Skeletal muscle cell (primary cell): ENCODE data around the gene HYAL3.
A peak's percentile ranks its signal among the peaks of the same experiment; 100 is the strongest.
"Not testable (repeated sequence)": the region's sequence is repeated elsewhere in the genome, so short reads cannot be mapped to it uniquely, and the experiment has no call there.

Experiments
- DNase-seq: peaks from one replicate; pipeline ENCODE4 v3.0.0-alpha.2; 2010; ENCODE audit warnings: low read depth
- H3K4me3 ChIP-seq: 2 replicates; pipeline ENCODE4 v1.5.1; 2011; ENCODE audit warnings: low read depth, mild to moderate bottlenecking, control low read depth, low read length, moderate library complexity

HYAL3 gene

DNA sequence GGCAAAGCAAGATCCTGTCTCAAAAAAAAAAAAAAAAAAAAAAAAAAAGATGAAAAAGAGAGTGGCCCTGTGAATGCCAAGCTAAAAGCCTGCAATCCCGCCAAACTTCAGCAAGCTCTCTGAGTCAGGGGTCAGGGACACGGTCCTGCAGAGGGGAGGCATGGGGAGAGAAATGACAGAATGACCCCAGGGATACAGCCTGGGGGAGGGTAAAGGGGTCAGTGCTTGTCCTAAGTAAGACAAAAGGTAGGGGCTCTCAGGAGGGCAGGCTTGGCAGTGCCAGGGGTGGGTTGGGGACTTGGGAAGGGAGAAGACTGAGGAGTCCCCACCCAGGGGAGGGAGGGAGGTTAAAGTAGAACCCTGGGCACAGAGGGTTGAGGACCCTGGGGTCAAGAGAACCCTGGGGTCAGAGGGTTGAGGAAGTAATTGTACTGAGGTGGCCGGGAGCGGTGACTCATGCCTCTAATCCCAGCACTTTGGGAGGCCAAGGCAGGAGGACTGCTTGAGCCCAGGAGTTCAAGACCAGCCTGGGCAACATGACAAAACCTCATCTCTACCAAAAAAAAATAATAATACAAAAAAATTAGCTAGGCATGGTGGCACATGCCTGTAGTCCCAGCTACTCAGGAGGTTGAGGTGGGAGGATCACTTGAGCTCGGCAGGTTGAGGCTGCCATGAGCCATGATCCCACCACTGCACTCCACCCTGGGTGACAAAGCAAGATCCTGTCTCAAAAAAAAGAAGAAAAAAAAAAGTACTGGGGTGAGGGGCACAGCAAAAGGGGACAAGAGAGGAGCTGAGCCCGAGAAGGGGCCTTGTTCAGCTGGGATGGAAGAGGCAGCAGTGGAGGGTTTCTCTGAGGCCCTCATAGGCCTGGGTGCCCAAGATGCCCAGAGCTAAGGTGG, 35.5 kb downstream of the HYAL3 start:
- no peak overlapping the region for H3K4me3 ChIP-seq
- DNase-seq = no peak

DNA sequence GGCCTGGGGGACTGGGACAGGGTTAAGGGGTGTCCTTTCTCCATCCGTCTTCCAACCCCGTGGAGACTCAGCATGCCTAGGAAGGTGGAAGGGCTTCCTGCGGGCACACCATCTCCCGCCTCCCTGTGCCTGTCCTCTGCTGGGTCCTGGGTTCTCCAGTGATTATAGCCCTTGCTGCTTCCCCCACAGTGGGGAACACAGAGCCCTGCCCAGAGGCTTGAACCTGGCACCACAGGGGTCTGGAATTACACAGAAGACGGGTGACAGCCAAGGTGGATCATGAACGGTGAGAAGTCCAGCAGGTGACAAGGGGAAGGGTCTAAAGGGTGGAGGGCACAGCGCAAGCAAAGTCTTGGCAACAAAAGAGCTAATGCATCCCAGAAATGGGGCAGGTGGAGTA, 36.4 kb downstream of the HYAL3 start:
- H3K4me3 ChIP-seq = no peak overlapping the region
- no peak for DNase-seq

DNA sequence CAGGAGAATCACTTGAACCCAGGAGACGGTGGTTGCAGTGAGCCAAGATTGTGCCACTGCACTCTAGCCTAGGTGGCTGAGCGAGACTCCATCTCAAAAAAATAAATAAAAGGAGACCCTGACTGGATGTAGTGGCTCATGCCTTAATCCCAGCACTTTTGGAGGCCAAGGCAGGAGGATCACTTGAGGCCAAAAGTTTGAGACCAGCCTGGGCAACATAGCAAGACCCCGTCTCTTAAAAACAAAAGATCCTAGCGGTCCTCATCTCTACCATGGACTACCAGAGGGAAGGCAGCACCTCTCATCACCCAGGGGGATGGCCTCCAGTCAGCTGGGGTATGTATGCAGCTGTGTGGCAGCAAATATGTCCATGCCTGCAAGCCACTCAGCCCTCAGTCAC, 37.0 kb downstream of the HYAL3 start:
- not testable (repeated sequence) for H3K4me3 ChIP-seq, DNase-seq

DNA sequence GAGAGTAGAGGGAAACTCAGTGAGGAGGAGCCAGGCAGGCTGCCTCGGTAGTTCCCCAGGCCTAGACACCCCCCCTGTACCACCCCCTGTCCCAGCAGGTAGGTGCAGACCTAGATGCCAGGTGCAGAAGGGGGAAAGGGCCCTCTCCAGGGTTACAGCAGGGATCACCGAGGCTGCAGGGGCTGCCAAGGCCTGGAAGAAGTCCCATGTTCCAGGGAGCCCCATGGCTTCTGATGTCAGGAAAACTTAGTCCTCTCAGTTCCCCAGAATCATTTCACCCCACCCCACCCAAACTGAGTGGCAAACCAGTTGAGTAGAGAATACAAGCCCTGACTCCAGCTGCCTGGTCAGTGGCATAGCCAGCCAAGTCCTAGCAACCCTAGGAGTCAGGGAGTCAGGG, 37.7 kb downstream of the HYAL3 start:
- DNase-seq = no peak
- H3K4me3 ChIP-seq = no peak overlapping the region

DNA sequence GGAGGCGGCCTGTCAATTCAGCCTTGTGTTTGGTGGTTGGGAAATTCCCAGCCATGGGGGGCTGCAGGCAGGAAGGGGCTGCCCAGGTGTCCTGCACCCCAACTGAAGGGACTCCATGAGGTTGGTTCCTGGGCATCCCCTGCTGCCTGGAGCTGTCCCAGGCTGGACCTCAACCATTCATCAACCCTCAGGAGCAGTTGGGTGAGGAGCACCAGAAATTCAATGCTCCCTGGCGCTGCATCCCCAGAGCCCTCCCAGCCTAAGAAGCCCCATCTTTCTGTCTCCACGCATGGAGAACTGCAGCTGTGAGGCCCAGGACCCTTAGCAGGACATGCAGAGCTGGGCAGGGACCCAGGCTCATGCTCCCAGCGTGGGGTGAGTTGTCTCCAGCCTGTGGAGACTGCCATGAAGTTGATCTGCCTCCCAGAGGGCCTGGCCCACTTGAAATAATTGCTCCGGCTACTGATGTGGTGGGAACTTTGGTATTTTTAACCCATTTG, 38.2 kb downstream of the HYAL3 start:
- H3K4me3 ChIP-seq = peak overlapping the region; percentile 57
- no peak for DNase-seq

DNA sequence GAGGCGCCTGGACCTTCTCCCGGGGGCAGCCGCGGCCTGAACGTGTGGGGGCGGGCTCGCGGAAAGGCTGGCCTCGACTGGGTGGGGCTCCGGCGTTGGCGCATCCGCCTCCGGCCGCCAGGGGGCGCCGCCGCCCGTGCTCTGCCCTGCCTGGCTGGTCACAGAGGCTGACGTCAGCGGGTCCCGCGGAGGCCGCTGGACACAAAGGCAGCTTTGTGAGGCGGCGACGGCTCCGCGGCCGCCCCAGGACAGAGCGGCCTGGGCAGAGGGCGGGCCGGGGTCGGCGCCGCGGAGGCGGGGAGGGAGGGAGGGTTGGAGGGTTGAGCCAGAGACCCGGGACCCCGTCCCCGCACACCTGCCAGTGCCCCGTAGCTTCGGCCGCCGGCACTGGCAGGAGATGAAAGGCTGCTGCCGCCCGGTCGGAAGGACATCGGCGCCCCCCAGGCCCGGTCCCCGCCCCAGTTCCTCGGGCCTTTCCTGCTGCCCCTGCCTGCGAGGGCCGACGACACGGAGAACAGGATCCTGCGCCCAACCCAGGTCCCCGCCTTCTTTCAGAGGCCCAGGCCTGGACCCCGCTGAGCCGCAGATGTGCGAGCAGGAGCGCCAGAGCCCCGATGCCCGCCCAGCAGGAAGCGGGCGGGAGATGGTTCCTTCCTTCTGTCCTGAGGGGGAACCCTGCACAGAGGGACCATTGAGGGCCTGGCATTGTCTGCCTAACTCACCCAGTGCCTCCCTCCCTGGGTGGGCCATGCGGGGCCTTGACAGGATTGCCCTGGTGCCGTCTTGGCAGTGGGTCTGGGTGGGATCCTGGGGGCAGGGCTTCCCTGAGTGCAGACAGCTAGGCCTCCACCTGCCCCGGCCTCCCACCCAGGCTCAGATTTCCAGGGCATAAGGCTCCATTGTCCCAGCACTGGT, 38.9 kb downstream of the HYAL3 start:
- peak overlapping the region; percentile 57 for H3K4me3 ChIP-seq
- peak; percentile 49 for DNase-seq

DNA sequence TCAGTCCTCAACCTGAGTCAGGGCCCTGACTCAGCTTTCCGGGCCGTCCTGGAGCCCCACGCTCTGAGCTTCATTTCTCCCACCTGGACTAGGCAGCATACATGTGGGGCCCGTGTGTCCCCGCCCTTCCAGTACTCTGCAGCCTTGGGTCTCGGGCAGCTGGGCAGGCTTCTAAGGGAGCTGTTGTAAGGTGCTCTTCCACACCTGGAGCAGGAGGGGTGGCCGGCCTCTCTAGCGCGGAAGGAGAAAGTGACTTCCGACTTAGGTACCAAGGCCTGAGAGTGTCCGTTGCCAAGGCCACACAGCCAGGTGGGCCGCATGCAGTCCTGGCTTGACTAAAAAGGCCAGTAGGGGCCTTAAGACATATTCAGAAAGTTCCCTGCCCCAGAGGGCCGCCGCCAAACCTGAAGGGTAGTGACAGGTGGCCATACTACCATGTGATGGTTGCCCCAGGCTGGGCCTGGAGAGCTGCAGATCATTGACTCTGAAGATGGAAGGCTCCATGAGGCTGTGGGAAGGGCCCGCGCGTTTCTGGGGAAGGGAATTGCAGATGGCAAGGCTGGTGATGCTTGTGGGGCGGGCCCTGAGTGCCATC, 39.7 kb downstream of the HYAL3 start:
- no peak for DNase-seq
- no peak overlapping the region for H3K4me3 ChIP-seq

DNA sequence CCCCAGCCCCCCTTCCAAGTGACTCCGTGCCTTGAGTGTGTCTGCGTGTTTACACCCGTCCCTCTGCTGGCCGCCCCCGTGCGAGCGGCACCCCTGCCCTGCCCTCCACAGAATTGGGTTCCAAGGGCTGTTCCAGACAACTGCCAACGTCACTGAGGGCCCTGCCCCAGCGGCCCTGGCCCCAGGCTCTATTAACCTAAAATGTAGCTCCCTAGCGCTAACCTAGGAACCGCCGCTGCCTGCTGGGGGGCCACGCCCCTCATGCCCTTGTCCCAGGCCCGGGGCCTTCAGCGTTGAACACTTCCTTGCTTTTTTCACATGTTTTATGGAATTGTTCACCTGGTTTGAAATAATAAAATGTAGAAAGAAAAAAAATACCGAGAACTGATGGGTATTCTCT, 40.2 kb downstream of the HYAL3 start:
- no peak for DNase-seq
- no peak overlapping the region for H3K4me3 ChIP-seq

DNA sequence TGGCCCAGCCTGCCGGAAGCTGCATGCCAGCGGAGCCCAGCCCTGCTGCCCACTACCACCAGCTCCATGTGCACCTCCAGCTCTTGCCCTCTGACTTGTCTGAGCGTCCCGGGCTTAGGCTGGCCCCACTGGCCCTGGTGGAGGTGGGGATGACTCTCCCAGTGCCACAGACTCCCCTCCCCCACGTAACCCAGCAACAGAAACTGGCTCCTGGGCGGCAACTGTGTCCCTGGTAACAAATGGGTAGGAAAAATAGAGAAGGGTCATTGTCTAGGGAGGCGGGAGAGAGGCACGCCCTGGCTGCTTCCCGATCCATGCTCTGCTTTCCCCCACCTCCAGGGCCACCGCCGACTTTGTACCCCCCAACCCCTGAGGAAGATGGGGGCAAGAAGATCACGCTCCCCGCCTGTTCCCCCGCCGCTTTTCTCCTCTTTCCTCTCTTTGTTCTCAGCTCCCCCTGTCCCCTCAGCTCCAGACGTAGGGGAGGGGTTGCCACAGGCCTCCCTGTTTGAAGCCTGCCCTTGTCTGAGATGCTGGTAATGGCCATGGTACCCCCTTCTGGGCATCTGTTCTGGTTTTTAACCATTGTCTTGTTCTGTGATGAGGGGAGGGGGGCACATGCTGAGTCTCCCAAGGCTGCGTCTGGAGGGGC, 41.0 kb downstream of the HYAL3 start:
- no peak overlapping the region for H3K4me3 ChIP-seq
- DNase-seq = no peak

DNA sequence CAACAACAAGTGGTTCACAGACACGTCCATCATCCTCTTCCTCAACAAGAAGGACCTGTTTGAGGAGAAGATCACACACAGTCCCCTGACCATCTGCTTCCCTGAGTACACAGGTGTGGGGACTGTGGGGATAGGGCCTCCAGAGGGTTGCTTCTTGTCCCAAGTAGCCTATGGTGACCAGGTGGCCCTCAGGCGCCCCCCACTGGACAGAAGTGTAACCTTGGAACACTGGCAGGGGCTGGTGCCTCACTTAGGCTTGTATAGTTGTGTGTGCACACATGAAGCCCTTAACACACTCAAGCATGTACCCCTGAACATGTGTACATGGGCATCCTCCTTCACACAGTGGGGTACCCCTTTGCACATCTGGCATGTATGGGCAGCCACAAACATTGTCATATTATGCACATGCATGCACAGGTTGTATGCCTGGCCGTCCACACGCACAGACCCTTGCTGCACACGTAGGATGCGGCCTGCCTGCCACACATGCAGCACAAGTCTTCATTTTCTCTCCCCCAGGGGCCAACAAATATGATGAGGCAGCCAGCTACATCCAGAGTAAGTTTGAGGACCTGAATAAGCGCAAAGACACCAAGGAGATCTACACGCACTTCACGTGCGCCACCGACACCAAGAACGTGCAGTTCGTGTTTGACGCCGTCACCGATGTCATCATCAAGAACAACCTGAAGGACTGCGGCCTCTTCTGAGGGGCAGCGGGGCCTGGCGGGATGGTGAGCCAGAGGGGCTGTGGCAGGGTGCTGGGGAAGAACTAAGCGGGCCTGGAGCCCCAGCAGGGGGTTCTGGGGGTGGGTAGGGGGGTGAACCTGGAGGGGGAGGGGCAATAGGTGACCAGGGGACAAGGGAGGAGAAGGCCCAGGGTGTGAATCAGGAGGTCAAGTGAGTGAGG, 42.0 kb downstream of the HYAL3 start:
- H3K4me3 ChIP-seq = no peak overlapping the region
- no peak for DNase-seq

DNA sequence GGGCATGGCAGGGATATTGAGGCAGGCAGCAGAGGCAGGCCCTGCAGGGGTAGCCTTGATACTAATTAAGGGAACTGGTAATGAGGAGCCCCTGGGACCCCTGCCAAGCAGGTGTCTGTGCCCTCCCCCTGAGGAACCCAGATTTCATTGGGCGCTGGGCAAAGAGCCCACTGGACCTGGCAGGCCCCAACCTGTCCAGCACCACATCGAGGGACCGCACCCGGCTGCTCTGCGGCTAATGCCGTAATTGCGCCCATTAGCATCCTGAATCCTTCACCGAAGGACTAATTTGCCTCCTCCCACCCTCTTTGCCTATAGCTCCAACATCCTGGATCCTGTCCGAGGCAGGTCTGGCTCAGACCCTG, 44.0 kb downstream of the HYAL3 start:
- H3K4me3 ChIP-seq = no peak overlapping the region
- DNase-seq = no peak

DNA sequence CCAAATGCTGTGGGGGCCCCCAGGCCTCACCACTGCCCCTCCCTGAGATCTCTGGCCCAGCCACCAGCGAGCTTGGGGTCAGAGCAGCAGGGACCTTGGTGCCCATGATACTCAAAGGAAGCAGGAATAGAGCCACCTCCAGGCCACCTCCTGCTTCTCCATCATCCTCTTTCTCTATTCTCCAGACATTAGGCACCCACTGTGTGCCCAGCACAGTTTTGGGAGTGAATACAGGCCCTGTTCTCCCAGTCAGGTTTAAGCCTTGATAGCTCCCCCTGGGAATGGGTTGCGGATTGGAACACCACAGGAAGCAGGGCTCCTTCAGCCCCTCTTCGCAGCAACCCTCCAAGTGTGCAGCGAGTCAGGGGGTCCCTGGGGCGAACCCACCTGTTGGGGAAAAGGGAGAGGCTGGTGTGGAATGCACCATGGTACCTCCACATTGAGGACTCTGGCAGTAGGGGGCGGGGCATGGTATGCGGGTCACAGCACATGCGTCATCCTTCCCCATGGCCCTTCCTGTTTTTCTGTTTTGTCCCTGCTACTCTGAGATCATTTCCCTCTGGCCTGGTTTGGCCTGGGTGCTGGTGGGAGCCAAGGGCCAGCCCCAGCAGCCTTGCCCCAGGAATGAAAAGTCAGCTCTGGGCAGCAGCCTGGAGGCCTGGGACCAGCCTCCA, 44.5 kb downstream of the HYAL3 start:
- DNase-seq = no peak
- no peak overlapping the region for H3K4me3 ChIP-seq

DNA sequence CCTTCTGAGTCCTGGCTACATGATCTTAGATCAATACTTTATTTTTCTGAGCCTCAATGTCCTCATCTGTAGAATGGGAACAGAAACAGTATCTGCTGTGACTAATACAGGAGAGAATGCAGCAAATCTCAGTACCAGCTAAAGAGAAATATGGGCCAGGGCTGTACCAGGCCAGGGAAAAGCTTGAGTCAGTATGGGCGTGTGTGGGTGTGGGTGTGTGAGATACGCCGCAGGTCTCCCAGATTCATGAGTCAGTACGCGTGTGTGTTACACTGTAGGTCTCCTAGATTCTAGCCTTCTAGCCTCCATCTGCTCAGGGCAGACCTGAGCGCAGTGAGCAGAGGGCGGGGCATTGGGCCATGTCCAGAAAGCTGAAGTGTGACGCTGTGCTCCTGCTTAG, 48.0 kb downstream of the HYAL3 start:
- no peak overlapping the region for H3K4me3 ChIP-seq
- DNase-seq = no peak

DNA sequence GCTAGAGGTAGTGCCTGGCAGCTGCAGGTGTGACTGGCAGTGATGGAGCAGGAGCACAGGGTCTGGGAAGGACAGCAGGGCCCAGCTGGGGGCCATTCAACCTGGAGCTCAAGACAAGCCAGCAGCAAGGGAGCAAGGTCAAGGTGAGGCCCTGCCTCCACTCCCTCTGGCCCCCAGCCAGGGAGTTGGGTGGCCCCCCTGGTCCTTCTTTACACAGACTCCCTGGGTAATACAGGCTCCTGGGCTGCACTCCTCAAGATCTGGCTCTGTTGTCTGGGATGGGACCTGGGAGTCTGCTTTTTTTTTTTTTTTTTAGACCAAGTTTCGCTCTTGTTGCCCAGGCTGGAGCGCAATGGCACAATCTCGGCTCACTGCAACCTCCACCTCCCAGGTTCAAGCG, 48.7 kb downstream of the HYAL3 start:
- DNase-seq = no peak
- H3K4me3 ChIP-seq = no peak overlapping the region

DNA sequence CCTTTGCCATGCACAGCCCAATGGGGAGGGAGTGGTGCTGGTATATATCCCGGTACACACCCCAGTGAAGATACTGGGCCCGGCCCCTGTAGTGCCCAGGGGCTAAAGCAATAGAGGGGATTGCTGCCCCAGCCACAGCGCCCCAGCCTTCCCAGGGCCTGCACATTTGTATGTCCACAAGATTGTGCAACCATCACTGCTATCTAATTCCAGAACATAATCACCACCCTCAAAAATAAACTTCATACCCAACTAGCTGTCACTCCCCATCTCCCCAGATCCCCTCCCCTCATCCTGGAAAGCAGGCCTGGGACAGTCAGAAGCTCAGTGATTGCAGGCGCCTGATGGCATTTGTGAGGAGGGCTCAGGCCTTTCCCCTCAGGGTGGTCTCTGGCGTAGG, 49.7 kb downstream of the HYAL3 start:
- no peak for DNase-seq
- H3K4me3 ChIP-seq = no peak overlapping the region

DNA sequence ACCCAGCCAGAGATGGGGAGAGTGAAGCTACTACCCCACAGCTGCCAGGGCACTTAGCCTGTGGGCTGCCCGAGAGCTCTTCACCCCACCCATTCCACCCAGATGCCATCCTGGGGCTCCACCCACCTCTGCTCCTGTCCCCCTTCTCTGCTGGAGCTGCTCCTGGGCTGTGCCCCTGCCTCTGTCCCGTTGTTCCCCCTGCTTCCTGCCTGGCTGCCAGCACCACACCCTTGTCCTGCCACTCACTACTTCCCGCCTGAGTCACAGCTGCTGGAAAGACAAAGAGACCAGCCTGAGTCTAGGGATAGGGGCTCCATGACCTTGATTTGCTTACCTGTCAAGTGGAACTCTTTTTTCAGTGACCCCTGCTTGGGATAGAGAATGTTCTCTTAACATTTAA, 50.8 kb downstream of the HYAL3 start:
- no peak overlapping the region for H3K4me3 ChIP-seq
- DNase-seq = no peak

DNA sequence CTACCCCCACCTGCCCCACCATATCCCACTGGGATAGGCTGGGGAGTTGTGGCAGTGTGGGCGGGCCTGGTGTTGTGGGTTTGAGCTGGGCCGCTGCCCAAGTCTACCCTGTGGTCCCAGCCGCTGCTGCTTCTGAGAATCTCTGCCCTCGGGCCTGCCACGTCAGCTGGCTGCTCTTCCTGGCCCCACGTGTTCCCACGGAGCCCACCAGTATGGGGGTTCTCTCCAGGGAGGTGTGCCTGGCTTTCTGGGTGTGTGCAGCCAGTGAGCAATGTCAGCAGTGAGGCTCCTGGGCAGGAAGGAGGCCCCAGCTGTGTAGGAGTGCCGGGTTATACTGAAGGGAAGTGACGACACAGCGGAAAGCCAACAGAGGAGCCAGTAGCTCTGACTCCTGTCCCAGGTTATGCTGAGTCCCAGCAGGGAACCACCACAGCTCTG, 52.7 kb downstream of the HYAL3 start:
- peak; percentile 91 for DNase-seq
- no peak overlapping the region for H3K4me3 ChIP-seq
